ENCODE results near the gene KIRREL3.

The KIRREL3 gene

GRCh38 chr11:126408496-126408895 is 592.1 kb downstream of the KIRREL3 start:
- H3K4me3 ChIP-seq (ENCODE audit: low read depth, low read length): no peak overlapping the region
- TF ChIP-seq CTCF (IDR thresholded peaks at IDR 0.05; ENCODE audit: low read depth, low read length): no peak

GRCh38 chr11:126407682-126408288 is 592.8 kb downstream of the KIRREL3 start:
- no peak overlapping the region for H3K4me3 ChIP-seq (ENCODE audit: low read depth, low read length)
- no peak for TF ChIP-seq CTCF (IDR thresholded peaks at IDR 0.05; ENCODE audit: low read depth, low read length)

GRCh38 chr11:126407101-126407521 is 593.5 kb downstream of the KIRREL3 start:
- TF ChIP-seq CTCF (IDR thresholded peaks at IDR 0.05; ENCODE audit: low read depth, low read length): no peak
- H3K4me3 ChIP-seq (ENCODE audit: low read depth, low read length): no peak overlapping the region

GRCh38 chr11:126406368-126406767 is 594.2 kb downstream of the KIRREL3 start:
- no peak for TF ChIP-seq CTCF (IDR thresholded peaks at IDR 0.05; ENCODE audit: low read depth, low read length)
- H3K4me3 ChIP-seq (ENCODE audit: low read depth, low read length): no peak overlapping the region

GRCh38 chr11:126405906-126406305 is 594.7 kb downstream of the KIRREL3 start:
- no peak for TF ChIP-seq CTCF (IDR thresholded peaks at IDR 0.05; ENCODE audit: low read depth, low read length)
- H3K4me3 ChIP-seq (ENCODE audit: low read depth, low read length): no peak overlapping the region

GRCh38 chr11:126405374-126405773 is 595.2 kb downstream of the KIRREL3 start:
- no peak for TF ChIP-seq CTCF (IDR thresholded peaks at IDR 0.05; ENCODE audit: low read depth, low read length)
- no peak overlapping the region for H3K4me3 ChIP-seq (ENCODE audit: low read depth, low read length)

- H3K4me3 ChIP-seq (ENCODE audit: low read depth, low read length): no peak overlapping the region
- TF ChIP-seq CTCF (IDR thresholded peaks at IDR 0.05; ENCODE audit: low read depth, low read length): no peak
Observed at GRCh38 chr11:126404367-126404766, 596.2 kb downstream of the KIRREL3 start.

All from WI38 (cell line).